GM13976 (cell line): ENCODE measurements around the gene ZNRF1.

Experiments used
- DNase-seq: peaks from one replicate; pipeline ENCODE4 v3.0.0; 2012; ENCODE audit warnings: low spot score
- in situ Hi-C: fragments of 300-500 bp; cut with MboI; formaldehyde crosslinking; loops from one replicate; pipeline ENCODE4 v1.12.0; 2022; ENCODE audit warnings: low sequenced_read_pairs, mixed read lengths, inconsistent platforms; ENCODE audit not compliant: unreplicated experiment
- TF ChIP-seq, protein P1 (sequence below): IDR thresholded peaks from 2 replicates; pipeline ENCODE4 v1.5.1; 2012; ENCODE audit warnings: borderline replicate concordance, mild to moderate bottlenecking; ENCODE audit not compliant: insufficient read depth; ENCODE audit errors: extremely low read depth, missing control alignments, control extremely low read depth

Gene ZNRF1

GRCh38 chr16:75043175-75043895, 44.5 kb downstream of the ZNRF1 start:
- no peak for DNase-seq
- in situ Hi-C loops, result no loop called here
- TF ChIP-seq, protein P1, sequence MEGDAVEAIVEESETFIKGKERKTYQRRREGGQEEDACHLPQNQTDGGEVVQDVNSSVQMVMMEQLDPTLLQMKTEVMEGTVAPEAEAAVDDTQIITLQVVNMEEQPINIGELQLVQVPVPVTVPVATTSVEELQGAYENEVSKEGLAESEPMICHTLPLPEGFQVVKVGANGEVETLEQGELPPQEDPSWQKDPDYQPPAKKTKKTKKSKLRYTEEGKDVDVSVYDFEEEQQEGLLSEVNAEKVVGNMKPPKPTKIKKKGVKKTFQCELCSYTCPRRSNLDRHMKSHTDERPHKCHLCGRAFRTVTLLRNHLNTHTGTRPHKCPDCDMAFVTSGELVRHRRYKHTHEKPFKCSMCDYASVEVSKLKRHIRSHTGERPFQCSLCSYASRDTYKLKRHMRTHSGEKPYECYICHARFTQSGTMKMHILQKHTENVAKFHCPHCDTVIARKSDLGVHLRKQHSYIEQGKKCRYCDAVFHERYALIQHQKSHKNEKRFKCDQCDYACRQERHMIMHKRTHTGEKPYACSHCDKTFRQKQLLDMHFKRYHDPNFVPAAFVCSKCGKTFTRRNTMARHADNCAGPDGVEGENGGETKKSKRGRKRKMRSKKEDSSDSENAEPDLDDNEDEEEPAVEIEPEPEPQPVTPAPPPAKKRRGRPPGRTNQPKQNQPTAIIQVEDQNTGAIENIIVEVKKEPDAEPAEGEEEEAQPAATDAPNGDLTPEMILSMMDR, result no peak

DNA sequence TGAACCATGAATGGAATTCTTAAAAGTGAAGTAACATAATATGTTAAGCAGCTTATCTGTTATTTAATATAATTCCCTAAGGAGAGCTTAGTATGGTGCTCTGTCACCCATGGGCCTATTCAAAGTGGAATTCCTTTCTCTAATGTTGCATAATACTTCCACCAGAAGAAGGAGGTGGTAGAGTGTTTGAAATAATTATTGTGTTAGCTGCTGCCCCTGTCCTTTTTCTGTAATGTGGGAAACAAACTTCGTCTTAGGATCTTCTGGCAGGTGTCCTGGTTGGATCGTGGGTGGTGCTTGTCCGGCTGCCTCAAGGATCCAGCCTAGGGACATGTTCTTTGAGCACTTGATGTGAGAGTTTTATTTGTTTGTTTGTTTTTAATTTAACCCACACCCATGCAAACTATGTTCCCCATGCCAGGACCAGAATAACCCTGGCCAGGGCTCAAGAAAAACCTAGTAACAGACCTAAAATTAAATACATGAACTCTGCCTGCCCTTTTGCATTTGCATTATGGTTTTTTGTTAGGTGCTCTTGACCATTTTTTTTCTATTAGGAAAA, 46.1 kb downstream of the ZNRF1 start:
- in situ Hi-C loops, result no loop called here
- TF ChIP-seq, protein P1, result no peak
- no peak for DNase-seq

DNA sequence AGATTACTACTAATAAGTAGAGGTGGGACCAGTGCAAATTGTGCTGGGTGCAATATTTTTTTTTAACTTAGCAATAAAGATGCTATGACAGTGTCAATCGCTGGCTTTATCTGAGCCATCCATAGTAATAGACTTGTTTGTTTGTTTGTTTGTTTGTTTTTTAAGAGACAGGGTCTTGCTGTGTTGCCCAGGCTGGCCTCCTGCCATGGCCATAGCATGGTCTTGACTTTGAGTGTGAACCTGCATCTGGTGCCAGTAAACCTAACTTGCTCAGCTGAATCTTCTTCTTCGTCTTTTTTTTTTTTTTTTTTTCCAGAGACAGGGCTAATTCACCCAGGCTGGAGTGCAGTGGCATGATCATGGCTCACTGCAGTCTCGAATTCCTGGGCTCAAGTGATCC, 46.6 kb downstream of the ZNRF1 start:
- TF ChIP-seq, protein P1, result no peak
- no peak for DNase-seq
- in situ Hi-C loops, result no loop called here

DNA sequence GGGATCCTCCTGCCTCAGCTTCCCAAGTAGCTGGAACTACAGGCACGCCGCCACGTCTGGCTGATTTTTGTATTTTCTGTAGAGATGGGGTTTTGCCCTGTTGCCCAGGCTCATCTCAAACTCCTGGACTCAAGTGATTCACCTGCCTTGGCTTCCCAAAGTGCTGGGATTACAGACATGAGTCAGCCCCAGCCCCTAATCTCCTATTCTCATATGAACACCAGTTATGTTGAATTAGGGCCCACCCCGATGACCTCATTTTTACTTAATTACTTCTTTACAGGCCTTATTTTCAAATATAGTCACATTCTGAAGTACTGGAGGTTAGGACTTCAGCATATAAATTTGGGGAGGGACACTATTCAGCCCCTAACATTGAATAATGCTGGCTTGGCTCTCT, 49.2 kb downstream of the ZNRF1 start:
- in situ Hi-C loops, result no loop called here
- TF ChIP-seq, protein P1, result no peak
- DNase-seq, result no peak

- no peak for DNase-seq
- in situ Hi-C loops, result no loop called here
Observed at GRCh38 chr16:75048530-75048929, 49.7 kb downstream of the ZNRF1 start.

GRCh38 chr16:75052481-75053202, 53.8 kb downstream of the ZNRF1 start:
- no peak for DNase-seq
- TF ChIP-seq, protein P1, result no peak
- in situ Hi-C loops, result no loop called here

More at GRCh38 chr16:75048530-75048929, 49.7 kb downstream of the ZNRF1 start:
- TF ChIP-seq, protein P1, result no peak
